Muscle of arm (tissue), 12 donors: ENCODE results near the gene PDIA6. TPM values are rescaled to one million over a fixed set of nuclear protein-coding genes. Genes with fewer than 3 reads are reported as not detected.
"Not testable (repeated sequence)": the region's sequence is repeated elsewhere in the genome, so short reads cannot be mapped to it uniquely, and the experiment has no call there.

Experiments
- DNase-seq: peaks from one replicate; pipeline ENCODE4 v3.0.0-alpha.2; 2013
- polyA plus RNA-seq, 12 donors: library from polyadenylated mRNA; unstranded; fragments of 120-200 nt; gene quantifications; one replicate each; pipeline ENCODE4 v1.2.1, GENCODE V29; 2013; ENCODE audit not compliant: insufficient read length in 12 of 12

PDIA6 gene
- polyA plus RNA-seq, 12 donors, result 123 to 185 (median 146) TPM; not detected in 1

DNA sequence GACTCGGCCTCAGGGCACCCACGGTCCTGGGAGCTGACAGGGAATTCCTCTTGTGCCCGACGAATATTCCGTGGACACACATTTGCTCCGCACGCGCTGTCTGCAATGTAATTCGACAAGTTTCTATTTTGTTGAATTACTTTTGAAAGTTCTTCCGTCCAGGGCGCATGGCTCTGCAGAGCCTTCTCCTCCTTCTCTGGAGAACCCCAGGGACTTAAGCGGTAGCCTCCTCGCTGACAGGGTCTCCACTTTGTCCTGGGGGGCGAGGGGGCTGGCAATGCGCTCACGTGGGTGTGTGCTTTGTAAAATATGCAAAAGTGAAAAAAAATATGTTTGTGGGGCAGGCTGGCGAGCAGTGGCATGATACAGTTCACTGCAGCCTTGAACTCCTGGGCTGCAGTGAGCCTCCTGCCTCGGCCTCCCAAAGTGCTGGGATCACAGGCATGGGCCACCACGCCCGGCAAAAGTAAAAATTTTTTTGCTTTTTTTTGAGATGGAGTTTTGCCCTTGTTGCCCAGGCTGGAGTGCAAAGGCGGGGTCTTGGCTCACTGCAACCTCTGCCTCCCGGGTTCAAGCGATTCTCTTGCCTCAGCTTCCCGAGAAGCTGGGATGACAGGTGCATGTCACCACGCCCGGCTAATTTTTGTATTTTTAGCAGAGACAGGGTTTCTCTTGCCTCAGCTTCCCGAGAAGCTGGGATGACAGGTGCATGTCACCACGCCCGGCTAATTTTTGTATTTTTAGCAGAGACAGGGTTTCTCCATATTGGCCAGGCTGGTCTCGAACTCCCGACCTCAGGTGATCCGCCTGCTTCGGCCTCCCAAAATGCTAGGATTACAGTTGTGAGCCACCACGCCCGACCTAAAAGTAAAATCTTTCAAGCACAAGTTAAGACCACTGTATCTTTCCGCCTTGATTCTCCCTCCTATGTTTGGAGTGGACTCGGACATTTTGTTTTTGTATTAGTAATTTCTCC lies 866 bp upstream of the PDIA6 start:
- DNase-seq, result not testable (repeated sequence)

- DNase-seq, result no peak
Measured at GRCh38 chr2:10811517-10811916, 1.1 kb downstream of the PDIA6 start.

DNA sequence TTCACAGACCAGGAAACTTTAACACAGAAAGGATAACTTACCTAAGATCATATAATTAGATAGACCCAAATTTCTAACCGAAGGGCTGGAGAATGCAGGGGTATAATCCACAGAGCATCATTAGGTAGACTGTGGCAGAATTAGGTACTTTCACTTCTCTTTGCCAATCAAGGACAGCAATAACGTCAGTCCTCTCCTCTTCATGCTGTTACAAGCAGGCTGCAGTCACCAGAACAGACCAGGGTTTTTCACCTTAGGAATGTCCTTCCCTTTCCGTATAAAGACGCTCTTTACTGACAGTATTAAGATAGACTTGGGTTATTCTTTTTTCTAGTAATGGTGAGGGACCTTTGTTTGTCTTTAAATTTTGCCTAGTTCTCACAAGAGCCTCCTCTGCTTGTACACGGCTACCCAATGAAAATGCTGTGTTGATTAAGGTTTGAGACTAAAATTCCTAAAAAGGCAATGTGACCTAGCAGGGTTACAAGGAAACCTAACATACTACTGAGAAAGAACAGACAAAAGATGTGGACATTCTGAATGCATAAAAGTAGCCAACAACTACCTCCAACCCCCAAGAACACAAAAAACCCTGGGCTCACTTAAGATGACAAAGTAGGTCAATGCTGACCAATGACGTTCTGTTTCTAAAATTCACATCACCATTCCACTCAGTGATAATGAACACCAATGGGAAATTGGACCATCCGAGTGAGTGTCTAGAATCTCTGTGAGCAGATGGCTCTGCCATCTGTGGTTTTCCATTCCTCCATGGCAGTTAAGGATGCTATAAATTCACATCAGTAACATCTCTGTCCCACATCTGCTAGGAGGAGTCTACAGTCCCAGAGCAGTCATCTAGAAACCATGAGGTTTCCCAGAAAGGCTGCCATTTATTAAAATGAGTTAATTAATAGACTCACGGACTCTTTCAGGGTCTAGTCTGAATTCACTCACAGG lies 2.1 kb downstream of the PDIA6 start:
- DNase-seq, result no peak

- no peak for DNase-seq
Measured at GRCh38 chr2:10806543-10806942, 6.0 kb downstream of the PDIA6 start.

DNA sequence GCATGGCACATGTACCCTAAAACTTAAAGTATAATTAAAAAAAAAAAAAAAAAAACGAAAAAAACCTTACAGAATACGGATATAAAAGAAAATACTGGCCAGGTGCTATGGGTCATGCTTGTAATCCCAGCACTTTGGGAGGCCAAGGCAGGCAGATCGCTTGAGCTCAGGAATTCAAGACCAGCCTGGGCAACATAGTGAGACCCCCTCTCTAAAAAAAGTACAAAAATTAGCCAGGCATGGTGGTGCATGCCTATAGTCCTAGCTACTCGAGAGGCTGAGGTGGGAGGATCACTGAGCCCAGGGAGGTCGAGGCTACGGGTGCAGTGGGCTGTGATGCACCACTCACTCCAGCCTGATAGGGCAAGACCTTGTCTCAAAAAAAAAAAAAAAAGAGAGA lies 6.6 kb downstream of the PDIA6 start:
- not testable (repeated sequence) for DNase-seq

DNA sequence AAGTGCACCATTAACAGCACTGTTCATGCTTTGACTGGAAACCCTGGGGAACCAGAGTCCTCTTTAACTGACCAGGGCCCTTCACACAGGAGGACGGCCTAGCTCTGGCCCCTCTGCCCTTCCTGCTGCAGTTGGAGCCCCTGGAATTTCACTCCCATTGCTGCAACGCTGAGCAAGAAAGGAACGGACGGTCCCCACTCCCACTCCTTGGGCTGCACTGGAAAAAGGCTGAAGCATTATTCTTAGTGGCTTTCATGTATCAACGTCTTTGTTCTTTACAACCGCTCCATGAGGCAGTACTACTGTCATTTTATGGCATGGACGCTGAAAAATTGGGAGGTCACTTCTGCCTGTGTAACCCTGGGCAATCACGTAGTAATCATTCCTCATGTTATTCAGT lies 9.9 kb downstream of the PDIA6 start:
- no peak for DNase-seq

GRCh38 chr2:10800163-10800562 lies 12.4 kb downstream of the PDIA6 start:
- no peak for DNase-seq

DNA sequence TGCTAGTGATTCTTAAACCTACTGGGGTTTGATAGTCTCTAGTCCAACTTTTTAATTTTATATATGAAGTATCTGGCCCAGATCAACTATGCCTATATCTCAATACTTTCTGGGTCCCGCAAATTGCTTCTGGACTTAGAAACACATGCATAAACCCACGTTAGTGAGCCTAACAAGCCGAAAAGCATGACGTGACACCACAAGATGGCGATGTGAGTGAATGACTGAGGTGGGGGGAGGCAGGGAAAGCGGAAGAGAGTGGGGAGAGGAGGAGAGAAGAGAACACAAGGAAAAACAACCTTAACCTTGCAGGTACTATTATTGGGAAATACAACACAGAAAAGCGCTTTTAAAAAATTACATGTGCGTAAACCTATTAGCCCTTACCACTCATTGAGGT lies 13.8 kb downstream of the PDIA6 start:
- DNase-seq, result no peak

DNA sequence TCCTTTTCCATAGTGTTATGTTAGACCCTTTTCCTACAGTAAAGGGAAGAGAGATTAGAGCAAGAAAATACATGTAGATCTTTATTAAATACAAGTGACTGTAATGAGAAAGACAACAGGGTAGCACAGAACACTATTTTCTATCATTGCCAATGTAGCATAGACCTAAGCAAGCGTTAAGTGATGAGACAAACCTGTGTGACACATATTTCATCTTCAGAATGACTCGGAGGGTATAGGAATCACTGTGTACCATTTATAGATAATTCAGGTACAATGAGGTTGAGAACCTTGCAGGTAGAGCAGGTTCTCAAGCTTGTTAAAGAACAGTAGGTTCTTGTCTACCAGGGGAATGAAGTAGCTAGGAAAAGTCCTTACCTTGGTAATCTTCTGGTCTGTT lies 15.9 kb downstream of the PDIA6 start:
- no peak for DNase-seq

- no peak for DNase-seq
Measured at GRCh38 chr2:10795508-10796046, 17.0 kb downstream of the PDIA6 start.

DNA sequence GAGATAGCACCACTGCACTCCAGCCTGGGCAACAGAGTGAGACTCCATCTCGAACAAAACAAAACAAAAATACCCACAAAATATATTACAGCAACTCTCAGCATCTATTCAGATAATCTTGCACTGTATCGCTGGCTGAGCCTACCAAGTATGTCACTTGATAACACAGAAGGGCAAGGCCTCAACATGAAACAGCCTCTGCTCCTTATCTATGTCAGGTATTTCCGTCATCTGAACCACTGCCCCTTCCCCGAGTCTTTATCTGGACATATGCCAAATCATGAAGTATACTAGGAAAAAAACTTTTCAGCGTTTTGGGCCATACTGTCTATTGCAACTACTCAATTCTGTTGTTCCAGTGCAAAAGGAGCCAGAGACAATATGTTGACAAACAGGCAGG lies 17.7 kb downstream of the PDIA6 start:
- DNase-seq, result no peak

DNA sequence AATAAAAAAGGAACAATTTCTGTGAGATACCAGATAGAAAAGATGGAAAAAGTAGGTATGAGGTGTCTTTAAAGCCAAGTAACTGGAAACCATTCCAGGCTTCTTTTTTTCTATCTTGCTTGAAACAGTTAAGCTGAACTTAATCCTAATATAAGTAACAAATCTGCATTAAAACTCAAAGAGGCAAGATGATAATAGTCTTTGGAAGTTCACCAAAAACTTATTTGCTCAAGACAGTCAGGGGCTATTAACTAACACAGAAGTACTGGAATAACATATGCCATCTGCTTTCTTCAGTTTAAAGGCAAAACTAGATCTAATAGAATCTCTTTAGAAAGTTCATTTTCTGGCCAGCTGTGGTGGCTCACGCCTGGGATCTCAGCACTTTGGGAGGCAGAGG lies 18.8 kb downstream of the PDIA6 start:
- DNase-seq, result no peak

DNA sequence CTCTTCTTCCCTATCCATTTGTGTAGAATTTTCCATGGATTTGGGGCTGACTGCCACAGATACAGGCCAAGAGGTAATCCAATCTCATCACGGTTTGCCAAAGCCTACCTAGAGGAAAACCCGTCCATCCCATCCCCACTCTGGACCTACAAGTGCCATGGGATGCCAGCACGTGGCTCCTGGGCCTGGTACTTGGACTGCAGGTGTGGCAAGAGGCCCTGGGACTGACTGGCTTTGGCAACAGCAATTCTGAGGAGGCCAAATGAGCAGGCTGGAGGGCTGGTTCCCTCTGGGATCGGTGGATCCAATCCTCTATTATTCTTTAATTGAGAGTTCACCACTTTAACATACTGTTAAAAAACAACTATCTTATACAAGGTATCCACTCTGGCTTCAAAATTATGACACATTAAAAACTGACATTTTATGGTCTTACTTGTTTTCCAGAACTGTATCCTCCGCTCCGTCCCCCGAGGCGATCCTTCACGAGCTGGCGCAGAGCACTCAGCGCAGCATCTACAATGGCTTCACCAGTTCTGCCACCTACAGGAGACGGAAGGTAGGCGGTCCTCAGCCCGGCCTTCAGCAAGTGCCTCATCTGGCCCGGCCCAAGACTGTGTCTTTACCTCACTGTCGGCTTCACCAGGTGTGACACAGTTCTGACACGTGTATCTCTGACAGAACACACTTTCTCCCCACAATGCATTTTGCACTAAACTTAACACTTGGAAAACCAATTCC lies 19.8 kb downstream of the PDIA6 start:
- no peak for DNase-seq

DNA sequence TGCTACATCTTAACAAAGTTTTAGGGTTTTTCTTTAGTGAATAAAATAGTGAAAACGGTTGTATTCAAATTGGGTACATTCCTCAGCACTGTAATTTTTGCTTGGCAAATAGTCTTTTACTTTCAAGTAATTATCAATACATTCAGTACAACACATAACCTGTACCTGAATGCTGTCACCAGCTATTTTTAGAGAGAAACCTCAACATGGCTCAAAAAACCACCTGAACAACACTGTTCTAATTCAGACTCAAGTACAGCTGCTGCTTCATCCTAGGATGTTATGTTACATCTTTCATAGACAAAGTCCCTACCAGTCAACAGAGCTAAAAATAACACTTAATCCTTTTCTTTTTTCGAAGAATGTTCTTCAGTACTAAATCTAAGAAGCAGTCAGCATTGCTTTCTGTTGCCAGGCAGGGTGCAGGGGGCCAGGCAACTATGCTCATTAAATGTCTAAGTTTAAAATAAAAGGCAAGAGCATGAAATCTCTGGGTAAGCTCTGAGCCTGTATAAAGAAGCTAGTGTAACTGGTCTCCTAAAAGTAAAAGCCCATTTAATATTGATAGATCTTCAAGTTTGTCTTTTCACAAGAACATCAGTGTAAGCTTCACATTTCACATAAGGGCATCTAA lies 20.5 kb downstream of the PDIA6 start:
- no peak for DNase-seq

- DNase-seq, result no peak
Measured at GRCh38 chr2:10790228-10790973, 22.2 kb downstream of the PDIA6 start.

GRCh38 chr2:10788855-10789254 lies 23.7 kb downstream of the PDIA6 start:
- DNase-seq, result no peak

GRCh38 chr2:10787176-10787968 lies 25.2 kb downstream of the PDIA6 start:
- no peak for DNase-seq

DNA sequence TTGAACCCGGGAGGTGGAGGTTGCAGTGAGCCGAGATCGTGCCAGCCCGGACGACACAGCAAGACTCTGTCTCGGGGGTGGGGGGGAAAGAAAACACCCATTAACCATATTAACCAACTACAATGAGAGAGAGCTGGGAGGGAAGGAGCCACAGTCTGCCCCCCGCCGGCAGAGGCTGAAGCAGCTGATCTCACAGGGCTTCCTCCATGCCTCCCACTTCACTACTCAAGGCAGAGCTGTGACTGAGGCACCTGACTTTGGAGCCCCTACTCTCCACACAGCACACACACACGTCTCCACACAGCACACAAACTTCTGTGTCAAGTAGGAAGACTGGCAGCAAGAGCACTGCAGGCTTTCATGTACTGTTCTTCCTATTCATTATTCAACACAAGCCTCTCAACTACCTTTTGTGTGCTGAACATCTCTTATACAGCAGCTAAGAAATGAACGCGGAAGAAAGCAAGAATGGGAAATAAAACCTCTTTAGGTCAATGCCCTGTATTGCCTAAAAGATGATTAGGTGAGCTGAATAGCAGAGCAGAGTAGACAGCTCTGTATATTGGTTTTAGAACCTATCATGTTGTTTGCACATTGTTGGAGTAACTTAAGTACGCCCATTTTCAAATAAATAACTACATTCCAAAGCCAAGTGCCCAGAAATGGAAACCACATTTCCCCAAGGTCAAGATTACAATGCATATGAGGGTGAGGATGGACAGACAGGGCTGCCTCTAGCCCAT lies 26.2 kb downstream of the PDIA6 start:
- DNase-seq, result no peak

DNA sequence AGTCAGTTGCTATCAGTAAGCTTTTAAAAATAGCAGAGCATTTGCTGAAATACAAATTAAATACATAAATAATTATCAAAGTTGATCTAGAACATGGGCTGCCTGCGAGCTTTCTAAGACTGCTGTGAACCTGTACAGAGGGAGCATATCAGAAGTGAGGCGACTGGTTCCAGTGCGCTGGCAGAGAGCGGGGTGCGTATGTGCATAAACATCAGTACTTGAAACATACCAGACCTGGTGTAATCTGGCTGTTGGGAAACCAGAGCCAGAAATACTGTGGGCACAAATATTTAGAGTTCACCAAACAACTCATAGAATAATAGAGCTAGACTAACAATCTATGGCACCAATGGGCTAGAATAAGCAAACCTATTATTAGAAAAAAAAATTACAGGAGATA lies 27.3 kb downstream of the PDIA6 start:
- DNase-seq, result no peak
